Glomerular endothelial cell (primary cell): ENCODE data around the gene RANBP3. TPM values are rescaled to one million over a fixed set of nuclear protein-coding genes. Genes with fewer than 3 reads are reported as not detected.
"Not testable (repeated sequence)": the region's sequence is repeated elsewhere in the genome, so short reads cannot be mapped to it uniquely, and the experiment has no call there.

Source experiments
- DNase-seq: peaks from one replicate; pipeline ENCODE4 v3.0.0-alpha.2; 2011; ENCODE audit warnings: low read depth, low spot score; ENCODE audit errors: extremely low read depth
- total RNA-seq: library from RNA; depleted of rRNA; stranded (reverse); fragments of >200 nt; gene quantifications from 2 replicates; pipeline ENCODE4 v1.2.3, GENCODE V29; 2015

Gene RANBP3
- total RNA-seq, 1 donor from 2014 or later: 76.5 TPM

GRCh38 chr19:5967994-5968430 is 9.9 kb downstream of the RANBP3 start:
- DNase-seq: no peak

DNA sequence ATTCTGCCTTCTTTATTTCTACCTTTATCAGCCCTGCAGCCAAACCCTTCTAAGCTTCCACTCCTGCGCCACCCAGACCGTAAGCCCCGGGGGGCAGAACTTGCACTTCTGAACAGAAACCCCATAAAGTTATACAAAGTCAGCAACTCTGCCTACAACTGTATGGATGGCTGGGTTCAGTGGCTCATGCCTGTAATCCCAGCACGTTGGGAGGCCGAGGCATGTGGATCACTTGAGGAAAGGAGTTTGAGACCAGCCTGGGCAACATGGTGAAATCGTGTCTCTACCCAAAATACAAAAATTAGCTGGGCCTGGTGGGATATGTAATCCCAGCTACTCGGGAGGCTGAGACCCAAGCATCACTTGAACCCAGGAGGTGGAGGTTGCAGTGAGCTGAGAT is 10.4 kb downstream of the RANBP3 start:
- no peak for DNase-seq

DNA sequence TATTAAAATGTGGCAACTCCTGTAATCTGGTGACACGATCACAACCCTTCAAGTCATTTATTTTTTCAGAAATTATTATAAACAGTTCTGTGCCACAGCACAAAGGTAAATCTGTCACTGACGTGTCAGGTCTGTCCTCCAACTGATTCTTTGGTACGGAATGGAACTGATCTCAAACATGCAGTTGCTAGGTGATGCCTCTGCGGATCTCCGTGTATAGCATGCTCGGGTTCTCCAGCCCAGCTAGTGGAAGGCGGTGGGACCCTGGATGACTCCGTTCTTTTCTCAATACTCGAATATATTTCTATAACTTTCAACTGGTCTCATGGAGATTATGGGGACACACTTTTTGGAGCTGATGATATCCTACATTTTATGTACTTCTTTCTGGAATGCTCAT is 11.0 kb downstream of the RANBP3 start:
- DNase-seq: no peak

GRCh38 chr19:5966215-5966614 is 11.7 kb downstream of the RANBP3 start:
- DNase-seq: no peak

DNA sequence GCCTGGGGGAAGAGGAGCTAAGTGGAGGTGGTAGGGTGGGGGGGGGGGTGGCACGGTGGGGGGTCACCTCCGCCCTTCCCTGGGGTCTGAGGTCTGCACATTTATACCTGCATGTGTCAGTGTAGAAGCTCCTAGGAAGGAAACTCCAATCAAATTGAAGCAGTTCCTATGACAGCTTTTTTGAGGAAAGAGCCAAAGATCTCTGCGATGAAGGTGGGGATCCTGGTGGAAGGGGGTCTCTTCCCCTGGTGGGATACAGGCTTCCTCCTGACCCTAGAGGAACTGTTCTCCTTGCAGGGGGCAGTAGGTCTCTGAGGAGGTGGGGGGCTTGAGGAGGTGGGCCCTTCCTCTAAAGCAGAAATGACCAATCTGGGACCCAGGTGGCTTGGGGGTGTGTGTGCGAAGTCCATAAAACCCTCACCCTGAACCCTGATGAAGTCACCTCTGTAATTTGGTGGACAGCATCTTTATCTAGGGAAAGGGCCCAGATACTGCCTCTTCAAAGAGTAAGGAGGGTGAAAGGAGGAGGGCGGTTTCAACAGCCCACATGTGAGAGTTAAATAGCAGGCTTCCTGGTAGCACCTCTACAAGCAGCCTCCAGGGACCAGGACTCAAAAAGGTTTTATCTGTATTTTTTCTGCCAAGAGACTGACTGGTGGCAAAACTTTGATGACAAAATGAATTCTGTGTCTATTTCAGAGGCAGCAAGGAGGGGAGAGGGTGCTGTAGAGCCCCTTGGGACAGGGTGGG is 12.9 kb downstream of the RANBP3 start:
- no peak for DNase-seq

DNA sequence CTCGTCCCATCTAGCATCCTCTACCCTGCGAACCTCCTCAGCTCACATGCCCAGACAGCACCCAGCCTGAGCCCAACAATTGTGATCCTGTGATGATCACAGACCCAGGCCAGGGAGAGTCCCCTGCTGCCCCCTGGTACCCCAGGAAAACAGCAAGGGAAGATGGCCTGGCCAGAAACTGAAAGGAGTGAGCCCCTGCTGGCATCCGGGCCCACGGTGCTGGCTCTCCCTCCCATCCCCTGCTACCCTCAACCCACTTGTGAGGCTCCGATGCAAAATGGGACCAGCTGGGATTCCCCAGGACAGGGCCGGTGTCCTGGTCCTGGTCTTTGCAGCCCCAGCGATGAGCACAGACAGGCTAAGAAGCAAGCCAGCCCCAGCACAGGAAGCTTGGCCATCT is 14.1 kb downstream of the RANBP3 start:
- DNase-seq: no peak

- not testable (repeated sequence) for DNase-seq
Observed at GRCh38 chr19:5963259-5963658, 14.7 kb downstream of the RANBP3 start.

DNA sequence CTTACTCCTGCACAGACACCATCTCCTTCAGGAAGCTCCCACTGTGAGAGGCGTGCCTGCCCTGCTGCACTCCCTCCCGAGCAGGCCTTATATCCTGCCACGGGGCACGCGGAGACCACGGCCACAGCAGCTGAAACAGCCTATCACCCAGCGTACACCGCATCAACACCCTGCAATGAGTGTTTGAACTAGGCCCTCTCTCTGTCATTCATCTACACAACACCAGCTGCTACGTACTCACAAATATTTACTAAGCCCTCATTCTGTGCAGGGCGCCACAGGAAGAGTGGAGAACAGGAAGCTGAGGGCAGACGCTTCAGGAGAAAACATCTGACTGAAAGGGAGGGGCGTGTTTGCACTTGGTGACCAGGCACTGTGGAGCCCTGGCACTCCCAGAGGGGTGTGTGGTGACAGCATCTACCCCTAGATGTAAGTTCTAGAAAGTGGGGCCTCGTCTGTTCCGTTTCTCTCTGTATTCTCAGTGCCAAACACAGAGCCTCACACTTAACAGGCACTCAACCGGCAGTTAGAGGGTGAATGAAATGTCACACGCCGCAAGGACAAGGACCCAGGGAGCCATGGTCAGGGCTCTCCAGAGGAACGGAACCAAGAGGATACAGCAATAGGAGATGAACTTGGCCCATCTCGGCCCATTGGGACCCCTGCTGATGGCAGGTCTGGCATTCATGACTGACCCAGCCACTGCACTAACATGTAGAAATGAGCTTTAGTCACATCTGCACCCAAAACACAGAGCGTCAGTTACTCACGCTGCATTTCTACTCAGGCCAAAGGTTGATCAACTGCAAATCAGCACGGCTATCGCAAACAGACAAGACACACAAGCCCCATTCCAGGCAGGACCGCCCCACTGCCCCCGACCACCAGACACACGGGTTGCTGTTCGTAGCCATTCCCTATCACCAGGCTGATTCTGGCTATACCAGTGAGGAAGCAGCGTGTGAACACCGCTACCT is 15.7 kb downstream of the RANBP3 start:
- DNase-seq: no peak

- DNase-seq: not testable (repeated sequence)
Observed at GRCh38 chr19:5961641-5961968, 16.3 kb downstream of the RANBP3 start.

GRCh38 chr19:5960005-5961001 is 17.6 kb downstream of the RANBP3 start:
- DNase-seq: no peak

DNA sequence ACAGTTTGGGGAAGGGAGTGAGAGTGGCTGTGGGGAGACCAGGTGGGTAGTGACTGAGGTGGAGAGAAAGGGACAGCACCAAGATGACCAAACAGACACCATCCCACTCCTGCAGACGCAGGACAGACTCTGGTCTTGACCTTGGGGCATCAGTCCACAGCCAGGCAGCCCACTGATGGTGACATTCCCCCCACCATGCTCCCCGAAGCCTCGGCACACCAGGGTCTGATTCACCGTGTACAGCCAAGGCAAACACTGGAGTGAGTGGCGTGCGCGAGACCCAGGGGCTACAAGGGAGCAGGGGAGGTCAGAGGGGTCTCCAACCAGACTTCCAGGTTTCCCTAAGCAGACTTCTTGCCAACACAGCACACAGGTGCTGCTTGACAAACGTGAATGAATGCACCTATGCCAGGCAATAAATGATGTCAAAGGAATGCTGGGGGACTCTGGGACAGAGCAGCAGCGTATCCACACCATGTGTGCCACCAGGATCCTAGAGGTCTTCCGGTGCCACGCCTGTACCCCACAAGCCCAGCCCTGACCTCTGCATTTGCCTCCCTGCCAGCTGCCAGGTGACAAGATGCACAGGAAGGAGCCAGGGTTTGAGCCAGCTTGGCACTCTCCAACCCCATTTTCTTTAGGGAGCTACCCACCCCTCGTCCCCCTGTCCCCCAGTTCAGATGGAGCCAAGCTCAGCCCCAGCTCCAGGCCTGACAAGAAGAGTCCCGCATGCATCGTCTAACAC is 18.5 kb downstream of the RANBP3 start:
- no peak for DNase-seq

- no peak for DNase-seq
Observed at GRCh38 chr19:5958851-5959122, 19.2 kb downstream of the RANBP3 start.

DNA sequence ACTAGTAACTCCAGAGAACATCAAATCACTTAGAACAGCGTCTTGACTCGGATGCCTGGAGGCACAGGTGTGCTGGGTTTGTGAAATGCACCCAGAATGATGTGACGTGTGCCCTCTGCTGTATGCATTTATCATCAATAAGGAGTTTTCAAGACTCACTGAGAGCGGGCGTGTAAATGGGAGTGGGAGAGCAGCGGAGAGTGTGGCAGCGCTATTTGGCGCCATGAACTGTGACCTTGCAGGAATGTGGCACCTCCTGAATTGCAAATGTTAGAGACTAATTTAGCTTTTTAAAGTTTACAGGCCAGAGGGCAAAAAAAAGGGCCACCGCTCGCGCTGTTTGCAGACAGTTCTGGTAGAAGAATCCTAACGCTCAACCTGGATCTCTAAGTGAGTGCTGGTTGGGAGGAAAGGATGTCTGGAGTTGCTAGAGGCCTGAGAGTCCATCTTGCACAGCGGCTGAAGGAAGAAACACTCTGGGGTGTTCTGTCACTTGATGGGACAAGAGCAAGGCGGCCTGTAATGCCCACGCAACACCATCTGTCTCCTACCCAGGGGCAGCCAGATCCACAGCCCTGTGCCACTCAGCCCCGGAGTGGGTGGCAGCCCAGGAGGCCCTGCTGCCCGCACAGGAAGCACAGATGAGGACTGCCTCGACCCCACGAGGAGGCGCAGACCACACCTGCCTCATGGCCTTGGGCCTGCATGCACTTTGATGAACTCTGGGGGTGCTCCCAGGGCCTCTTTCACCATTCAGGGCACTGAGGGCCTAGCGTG is 19.7 kb downstream of the RANBP3 start:
- no peak for DNase-seq

GRCh38 chr19:5957170-5957569 is 20.8 kb downstream of the RANBP3 start:
- no peak for DNase-seq

- DNase-seq: no peak
Observed at GRCh38 chr19:5956728-5957127, 21.2 kb downstream of the RANBP3 start.

- DNase-seq: no peak
Observed at GRCh38 chr19:5956323-5956722, 21.6 kb downstream of the RANBP3 start.

DNA sequence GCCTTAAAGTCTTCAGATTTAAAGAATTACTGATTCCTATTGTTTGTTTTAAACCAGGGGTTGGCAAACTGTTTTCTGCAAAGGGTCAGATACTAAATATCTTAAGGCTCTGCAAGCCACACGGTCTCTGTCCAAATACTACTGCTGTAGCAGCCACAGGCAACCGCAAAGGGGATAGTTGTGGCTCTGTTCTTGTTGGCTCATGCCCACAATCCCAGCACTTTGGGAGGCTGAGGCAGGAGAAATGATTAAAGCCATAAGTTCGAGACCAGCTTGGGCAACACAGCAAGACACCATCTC is 22.4 kb downstream of the RANBP3 start:
- DNase-seq: no peak

DNA sequence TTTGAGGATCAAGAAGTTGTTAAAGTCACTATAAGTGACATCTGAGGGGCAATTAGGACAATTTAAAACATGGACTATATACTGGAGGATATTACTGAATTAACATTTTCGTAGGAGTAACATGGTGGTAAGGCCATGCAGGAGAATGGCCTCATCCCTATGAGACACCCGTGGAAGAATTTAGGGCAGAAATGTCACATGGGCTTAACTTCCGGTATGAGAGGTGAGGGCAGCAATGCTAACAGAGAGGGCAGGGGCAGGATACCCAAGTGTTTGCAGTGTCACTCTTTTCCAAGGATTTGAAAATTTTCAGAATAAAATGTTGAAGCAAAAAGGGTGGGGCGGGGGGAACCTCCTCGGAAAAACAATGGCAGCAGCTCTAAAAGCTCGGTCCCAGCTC is 23.6 kb downstream of the RANBP3 start:
- no peak for DNase-seq

DNA sequence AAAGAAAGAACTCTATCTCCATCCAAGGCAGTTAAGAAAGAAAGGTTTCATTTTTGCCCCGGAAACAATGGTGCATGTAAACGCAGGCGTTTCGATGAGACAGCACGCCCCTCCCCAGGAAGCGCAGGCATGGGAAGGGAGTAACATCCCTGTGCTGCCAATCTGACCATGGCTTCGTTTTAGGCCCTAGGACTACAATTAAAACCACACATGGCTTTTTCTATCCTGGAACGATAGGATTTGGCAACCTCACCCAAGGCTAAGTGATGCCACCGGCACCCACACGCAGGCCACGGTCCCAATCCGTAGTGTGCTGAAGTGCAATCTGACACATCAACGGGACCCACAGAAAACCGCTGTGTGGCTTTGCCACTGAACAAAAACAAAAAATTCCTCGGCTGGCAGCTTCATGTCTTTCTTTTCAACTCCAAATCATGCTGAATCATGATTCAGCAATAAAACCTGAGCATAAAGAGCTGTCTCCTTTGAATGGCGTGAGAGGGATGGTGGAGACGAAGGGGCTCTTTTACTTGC is 24.2 kb downstream of the RANBP3 start:
- no peak for DNase-seq
